K562 (cell line): Measurements from ENCODE around the gene CPNE1. TPM values are rescaled to one million over a fixed set of nuclear protein-coding genes. Genes with fewer than 3 reads are reported as not detected.

Experiments
- BCOR ChIP-seq: fragments of 450-650 bp; IDR thresholded peaks from 2 replicates; pipeline ENCODE4 v1.6.1; 2016
- E2F5 ChIP-seq: sonication (generic); formaldehyde crosslinking; IDR thresholded peaks from 2 replicates; pipeline ENCODE4 v1.8.0; 2022; ENCODE audit warnings: mild to moderate bottlenecking, missing genetic modification reagents
- E4F1 ChIP-seq: fragments of 250-450 bp; sonication (Bioruptor Pico); IDR thresholded peaks from 2 replicates; pipeline ENCODE4 v1.5.0; 2021; ENCODE audit warnings: mild to moderate bottlenecking, borderline replicate concordance
- ELK1 ChIP-seq: sonication (generic); formaldehyde crosslinking; IDR thresholded peaks from 2 replicates; pipeline ENCODE4 v1.8.1; 2022; ENCODE audit warnings: missing genetic modification reagents
- HMG20A ChIP-seq: fragments of 450-650 bp; formaldehyde crosslinking; conservative IDR thresholded peaks from 2 replicates; pipeline ENCODE4 v1.4.0; 2020; ENCODE audit warnings: mild to moderate bottlenecking, mixed read lengths
- KDM2B ChIP-seq: fragments of 250-450 bp; sonication (Bioruptor Pico); IDR thresholded peaks from 2 replicates; pipeline ENCODE4 v1.8.0; 2021; ENCODE audit warnings: mild to moderate bottlenecking, moderate library complexity
- LCOR ChIP-seq: sonication (generic); formaldehyde crosslinking; IDR thresholded peaks from 2 replicates; pipeline ENCODE4 v1.8.0; 2022; ENCODE audit warnings: mild to moderate bottlenecking, missing genetic modification reagents
- SOX6 ChIP-seq: fragments of 450-650 bp; IDR thresholded peaks from 2 replicates; pipeline ENCODE4 v1.6.1; 2014; ENCODE audit warnings: mild to moderate bottlenecking
- THAP7 ChIP-seq: fragments of 250-450 bp; sonication (Bioruptor Pico); IDR thresholded peaks from 2 replicates; pipeline ENCODE4 v1.5.0; 2021
- YBX1 ChIP-seq: fragments of 450-650 bp; IDR thresholded peaks from 2 replicates; pipeline ENCODE4 v1.7.1; 2016; ENCODE audit warnings: mild to moderate bottlenecking
- ZBTB33 ChIP-seq: sonication (generic); formaldehyde crosslinking; IDR thresholded peaks from 2 replicates; pipeline ENCODE4 v1.8.1; 2023; ENCODE audit warnings: mild to moderate bottlenecking, missing genetic modification reagents
- ZFP36 ChIP-seq: fragments of 150-350 bp; IDR thresholded peaks from 2 replicates; pipeline ENCODE4 v1.6.1; 2018; ENCODE audit warnings: low read length, low read depth; ENCODE audit not compliant: partially characterized antibody
- ZNF507 ChIP-seq: conservative IDR thresholded peaks from 2 replicates; pipeline ENCODE4 v1.6.1; 2017; ENCODE audit warnings: missing genetic modification characterization, missing compliant biosample characterization
- polyA plus RNA-seq, 8 experiments: library from polyadenylated mRNA; depleted of rRNA in 4 of 8; stranded (reverse) in 5 of 8; unstranded in 3 of 8; fragments of >200 nt; fragmentation: Nextera tagmentation in 2 of 8; fragmentation: Illumina TruSeq in 1 of 8; extraction: Ambion mirVana in 2 of 8; extraction: Trizol in 1 of 8; gene quantifications; 2 replicates each; pipeline versions ENCODE4 v1.2.1 to v1.2.3, GENCODE V29; 2011 to 2014; ENCODE audit warnings: inconsistent platforms in 1 of 8, missing spikeins in 1 of 8
- total RNA-seq, 7 experiments: library from RNA; depleted of rRNA in 6 of 7; stranded (reverse); fragments of >200 nt in 6 of 7; fragmentation: Illumina TruSeq in 2 of 7; extraction: Trizol in 2 of 7; gene quantifications; 2 replicates each; pipeline versions ENCODE4 v1.2.1 to v1.2.3, GENCODE V29; 2011 to 2021; ENCODE audit warnings: low replicate concordance in 1 of 7

Gene CPNE1
- total and polyA plus RNA-seq, 9 of the 15 experiments (the other 6 are each of a cell fraction or from before 2014, with no cell fraction given) = 42.1 to 102 (median 56.0) TPM

- no peak for TF ChIP-seq HMG20A
- TF ChIP-seq E2F5 (CRISPR knock-in tag) = no peak
- no peak for TF ChIP-seq SOX6
- TF ChIP-seq YBX1 = no peak
- no peak for TF ChIP-seq KDM2B (CRISPR knock-in tag)
- TF ChIP-seq ZFP36 = peak; percentile 73
- no peak for TF ChIP-seq ZBTB33 (CRISPR knock-in tag)
- TF ChIP-seq ZNF507 (tag) = no peak
- no peak for TF ChIP-seq ELK1 (CRISPR knock-in tag)
- no peak for TF ChIP-seq THAP7 (CRISPR knock-in tag)
- TF ChIP-seq LCOR (CRISPR knock-in tag) = no peak
- TF ChIP-seq E4F1 (CRISPR knock-in tag) = no peak
- TF ChIP-seq BCOR = peak; percentile 59; the same call in 1 of the 2 replicates
Observed at GRCh38 chr20:35610833-35611427, 53.8 kb downstream of the CPNE1 start (continued).
